HG02642 (cell line): ENCODE results near the gene BEST3.

ENCODE experiments used
- ATAC-seq: cut with Tn5 transposase; IDR thresholded peaks from one replicate; pipeline ENCODE4 v1.9.1; 2021; ENCODE audit warnings: mild to moderate bottlenecking; ENCODE audit not compliant: unreplicated experiment, poor library complexity

The BEST3 gene

DNA sequence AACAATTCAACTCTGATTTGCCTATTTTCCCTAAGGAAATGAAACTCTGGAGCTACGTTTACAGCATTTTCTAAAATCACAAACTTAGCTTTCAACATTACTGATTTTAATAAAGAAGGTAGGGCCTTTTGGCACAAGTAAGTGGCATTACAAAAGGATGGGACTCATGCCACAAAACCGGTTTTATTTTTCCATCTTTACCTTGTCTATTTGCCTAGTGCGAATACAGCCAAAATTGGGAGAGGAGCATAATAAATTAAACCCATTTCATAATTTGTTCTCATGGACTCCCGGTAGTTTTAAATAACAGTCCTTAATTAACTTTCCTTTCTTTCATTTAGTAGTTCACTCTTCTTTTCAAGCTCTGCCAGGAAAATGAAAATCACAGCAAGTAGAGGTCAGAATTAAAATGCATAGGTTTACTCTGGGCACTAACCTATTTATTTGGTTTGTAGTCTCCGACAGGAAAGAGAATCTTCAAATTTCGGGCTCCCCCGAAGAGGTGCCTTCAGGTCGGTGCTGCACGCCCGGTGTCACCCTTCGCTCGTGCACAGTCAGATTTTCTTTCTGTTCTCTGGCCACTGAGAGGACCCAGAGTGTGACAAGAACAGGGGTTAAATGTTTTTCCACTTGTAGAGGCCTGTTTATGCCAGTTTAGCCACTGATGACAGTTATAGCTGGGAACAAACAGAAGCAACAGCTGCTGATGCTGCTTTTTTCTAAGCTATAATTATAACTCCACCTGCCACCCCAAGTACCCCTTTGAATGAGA, at the start of gene BEST3:
BEST3 (minus strand) TSS at position 535 of the 772 bp plus-strand sequence. CDS start 1,505 bp downstream, outside the sequence.
- no peak for ATAC-seq

- no peak for ATAC-seq
Measured at GRCh38 chr12:69744109-69744508, 45.0 kb upstream of the BEST3 start.

DNA sequence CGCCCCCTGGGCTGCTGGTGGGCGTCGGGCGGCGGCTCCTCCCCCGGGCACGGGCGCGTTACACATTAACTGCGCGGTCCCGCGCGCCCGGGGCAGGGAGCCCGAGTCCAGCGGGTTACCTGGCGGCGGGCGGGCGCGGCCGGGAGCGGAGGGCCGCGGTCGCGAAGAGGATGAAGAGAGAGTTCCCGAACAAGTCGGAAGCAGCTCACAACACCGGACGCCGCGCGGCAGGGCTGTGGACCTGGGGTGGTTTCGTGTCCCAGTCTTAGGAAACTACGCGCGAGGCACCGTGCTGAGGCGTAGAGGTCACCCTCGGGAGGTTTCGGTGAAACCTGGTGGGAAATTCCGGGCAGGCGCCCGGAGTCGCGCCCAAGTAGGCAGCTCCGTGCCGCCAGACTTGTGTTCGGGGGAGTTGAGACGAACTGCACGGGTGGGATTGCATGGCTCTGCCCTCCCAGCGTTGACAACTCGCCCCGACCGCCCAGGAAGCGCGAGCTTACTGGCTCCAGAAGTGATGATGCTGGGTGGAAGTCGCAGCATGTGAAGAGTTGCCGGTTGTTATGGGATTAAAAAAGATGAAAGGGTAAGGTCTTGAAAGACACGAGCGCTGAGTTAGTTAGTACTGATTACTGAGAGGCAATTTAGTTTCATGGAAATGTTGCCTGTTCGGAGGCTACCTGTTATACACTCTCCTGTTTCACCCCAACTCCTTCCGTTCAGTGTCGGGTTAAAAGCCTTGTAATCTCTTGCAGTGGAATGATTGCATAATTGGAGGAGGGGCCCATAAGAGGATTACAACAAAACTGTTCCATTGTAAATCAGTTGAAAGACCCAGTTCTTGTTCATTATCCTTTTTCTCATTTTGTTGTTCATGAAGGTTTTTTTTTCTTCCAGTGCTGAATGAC, 40.4 kb upstream of the BEST3 start:
- peak; percentile 48 for ATAC-seq

DNA sequence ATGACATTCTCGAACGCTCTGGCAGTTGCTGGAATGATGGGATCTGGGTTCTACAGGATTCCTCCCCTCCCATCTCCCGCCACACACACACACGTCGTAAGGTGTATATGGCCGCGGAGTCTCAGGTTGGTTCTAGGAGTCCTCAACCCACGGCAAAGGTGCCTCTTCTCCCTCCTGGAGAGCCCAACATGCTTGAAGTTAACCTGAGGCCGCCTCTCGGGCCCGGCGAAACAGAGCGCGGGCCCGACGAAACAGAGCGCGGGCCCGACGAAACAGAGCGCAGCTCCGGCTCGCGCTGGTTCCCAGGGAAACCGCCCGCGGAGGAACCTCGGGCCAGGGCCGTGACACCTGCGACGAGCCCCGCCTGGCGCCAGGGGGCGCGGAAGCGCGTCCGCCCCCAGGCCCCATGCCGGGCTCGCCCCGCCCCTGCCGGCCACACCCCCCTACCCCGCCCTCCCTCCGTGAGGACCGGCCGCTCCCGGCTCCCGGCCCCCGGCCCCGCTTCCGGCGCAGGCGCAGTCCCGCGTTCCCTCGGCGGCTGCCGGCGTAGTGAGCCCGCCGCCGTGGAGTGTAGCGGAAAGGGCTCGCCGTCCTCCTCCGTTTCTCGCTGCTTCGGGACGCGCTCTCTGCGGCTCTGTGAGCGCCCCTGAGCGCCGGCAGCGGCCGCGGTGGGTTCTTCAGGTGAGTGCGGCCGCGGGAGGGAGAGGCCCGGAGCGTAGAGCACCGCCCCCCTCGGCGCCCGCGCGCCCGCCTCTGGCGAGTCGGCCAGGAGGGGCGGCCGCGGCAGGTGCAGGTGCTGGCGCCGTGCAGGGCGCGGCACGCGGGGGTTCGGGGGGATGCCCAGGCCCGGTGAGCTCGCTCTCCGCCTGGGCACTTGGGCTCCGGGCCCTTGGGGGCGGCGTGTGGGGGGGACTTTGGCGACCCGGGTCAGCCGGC, 39.5 kb upstream of the BEST3 start, which contains the start of gene RAB3IP:
RAB3IP (plus strand) TSS at position 510 of the 936 bp plus-strand sequence. CDS start 16,549 bp downstream, outside the sequence.
- peak; percentile 85 for ATAC-seq

DNA sequence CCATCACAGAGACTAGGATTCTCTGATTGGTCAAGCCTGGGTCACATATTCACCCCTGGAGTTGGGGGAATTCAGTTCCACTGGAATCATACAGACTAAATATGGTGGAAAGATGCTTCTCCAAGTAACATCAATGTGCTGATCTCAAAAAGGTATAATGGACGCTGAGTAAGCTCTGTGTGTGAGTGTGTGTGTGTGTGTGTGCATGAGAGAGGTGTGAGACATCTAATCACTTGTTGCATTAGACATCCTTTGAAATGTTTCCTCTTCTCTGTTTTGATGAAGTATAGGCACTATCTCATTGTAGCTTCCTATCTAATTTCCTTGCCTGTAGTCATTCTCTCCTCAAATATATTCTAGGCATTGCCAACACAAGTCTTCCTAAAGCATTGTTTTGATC, 34.5 kb upstream of the BEST3 start:
- no peak for ATAC-seq

DNA sequence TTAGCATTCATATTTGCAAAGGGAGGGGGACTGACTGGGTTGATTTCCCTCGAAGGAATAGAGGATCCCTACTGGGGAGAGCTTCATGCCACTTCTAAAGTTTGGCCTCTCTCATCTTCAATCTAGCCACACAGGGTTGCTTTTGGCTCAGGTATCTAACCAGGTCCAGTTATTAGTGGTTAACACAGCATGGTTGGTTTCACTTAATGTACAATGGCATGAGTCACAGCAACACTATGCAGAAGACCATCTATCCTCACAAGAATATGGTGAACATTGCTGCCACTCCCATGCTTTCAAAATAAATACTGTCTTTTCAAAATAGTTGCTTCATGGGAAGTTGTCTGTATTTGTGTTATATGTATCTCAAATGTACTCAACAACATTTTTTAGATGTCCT, 33.0 kb upstream of the BEST3 start:
- no peak for ATAC-seq

GRCh38 chr12:69726922-69727321, 27.8 kb upstream of the BEST3 start:
- ATAC-seq: no peak

DNA sequence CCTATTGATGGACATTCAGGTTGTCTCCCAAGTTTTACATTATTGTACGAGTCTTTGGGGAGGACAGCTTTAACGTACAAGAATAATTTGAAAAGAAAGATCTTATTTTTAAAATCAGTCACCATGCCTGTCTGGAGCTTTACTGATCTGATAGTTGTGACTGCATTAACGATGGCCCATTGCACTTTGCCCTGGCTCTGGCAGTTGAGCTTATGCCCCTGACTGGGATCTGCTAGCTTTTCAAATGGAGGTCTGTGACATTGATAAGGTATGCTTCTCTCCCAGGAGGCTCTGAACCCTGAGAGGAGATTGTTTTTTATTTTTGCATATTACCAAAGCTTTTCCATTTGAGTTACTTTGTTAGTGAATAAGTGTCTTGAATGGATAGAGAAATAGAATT, 21.6 kb upstream of the BEST3 start:
- ATAC-seq: no peak

- ATAC-seq: no peak
Measured at GRCh38 chr12:69719336-69720316, 20.5 kb upstream of the BEST3 start.

DNA sequence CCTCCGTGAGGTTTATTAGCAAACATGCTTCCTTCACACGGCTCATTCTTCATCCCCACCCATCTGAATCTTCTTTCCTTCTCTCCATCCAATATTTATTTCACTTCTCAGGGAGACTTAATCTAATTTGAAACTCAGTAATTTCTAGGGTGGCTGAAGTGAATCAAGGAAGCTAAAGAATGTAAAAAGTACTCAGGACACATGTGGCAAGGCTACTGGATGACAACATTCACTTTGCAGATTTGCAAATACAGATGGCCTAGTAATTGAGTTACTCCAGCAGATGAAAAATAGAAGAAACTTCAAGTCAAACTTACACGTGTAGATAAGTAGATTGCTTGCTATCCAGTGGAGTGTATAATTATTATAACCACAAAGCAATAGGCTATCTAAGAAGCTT, 15.4 kb upstream of the BEST3 start:
- no peak for ATAC-seq

GRCh38 chr12:69712826-69713225, 13.7 kb upstream of the BEST3 start:
- no peak for ATAC-seq

DNA sequence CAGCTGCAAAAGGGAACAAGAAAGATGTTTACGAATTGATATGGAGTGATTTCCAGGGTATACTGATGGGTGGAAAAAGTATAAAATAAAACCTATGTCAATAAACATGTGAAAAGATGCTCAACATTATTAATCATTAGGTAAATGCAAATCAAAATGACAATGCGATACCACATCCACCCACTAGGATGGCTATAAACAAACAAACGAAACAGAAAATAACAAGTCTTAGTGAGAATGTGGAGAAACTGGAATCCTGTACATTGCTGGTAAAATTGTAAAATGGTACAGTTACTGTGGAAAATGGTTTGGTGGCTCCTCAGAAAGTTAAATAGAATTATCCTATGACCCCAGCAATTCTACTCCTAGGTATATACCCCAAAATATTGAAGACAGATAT, 9.5 kb upstream of the BEST3 start:
- ATAC-seq: no peak

- ATAC-seq: no peak
Measured at GRCh38 chr12:69704357-69704756, 5.3 kb upstream of the BEST3 start.

DNA sequence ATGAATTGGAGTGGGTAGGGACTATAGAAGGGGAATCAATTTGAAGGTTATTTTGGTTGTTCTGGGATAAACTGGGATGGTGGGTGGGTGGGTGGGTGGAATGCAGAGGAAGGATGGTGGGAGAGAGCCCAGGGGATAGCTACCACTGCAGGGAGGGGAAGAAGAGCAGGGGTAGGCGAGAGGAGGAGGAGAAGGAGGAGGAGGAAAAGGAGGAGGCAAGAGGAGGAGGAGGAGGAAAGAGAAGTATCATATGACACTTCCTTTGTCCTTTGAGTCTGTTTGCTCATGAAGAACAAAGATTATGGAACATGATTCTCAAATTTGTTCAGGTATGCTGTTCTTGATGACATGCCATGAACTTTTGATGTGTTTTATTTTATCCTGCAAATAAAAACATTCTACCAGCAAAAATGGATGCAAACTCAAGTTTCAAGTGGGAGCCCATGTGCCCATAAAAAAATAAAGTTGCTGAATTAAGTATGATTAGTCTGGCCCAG, 4.1 kb upstream of the BEST3 start:
- ATAC-seq: no peak

DNA sequence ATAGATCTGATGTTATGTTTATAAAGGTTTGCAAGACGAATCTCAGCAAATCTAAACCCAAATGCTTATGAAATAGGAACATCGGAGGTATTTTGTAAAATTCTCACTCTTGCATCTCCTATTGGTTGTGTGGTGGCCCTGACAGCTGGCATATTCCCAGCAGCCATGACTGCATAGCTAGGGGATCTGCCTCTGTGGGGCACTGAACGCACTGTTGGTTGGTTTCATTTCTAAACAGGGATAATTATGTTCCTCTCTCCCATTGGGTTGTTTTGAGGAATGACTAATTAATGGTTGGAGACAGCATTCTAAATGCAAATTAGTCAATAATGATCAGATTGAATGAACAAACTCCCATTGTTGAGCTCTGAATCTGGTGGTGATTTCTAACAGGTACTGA, 2.7 kb upstream of the BEST3 start:
- no peak for ATAC-seq

GRCh38 chr12:69698054-69698453, 1.0 kb downstream of the BEST3 start:
- no peak for ATAC-seq

- no peak for ATAC-seq
Measured at GRCh38 chr12:69694123-69694522, 5.0 kb downstream of the BEST3 start.

- no peak for ATAC-seq
Measured at GRCh38 chr12:69689638-69690037, 9.5 kb downstream of the BEST3 start.
